Measurements from ENCODE around the gene TRIP13.
"Not testable (repeated sequence)": the region's sequence is repeated elsewhere in the genome, so short reads cannot be mapped to it uniquely, and the experiment has no call there.

TRIP13 gene, protein sequence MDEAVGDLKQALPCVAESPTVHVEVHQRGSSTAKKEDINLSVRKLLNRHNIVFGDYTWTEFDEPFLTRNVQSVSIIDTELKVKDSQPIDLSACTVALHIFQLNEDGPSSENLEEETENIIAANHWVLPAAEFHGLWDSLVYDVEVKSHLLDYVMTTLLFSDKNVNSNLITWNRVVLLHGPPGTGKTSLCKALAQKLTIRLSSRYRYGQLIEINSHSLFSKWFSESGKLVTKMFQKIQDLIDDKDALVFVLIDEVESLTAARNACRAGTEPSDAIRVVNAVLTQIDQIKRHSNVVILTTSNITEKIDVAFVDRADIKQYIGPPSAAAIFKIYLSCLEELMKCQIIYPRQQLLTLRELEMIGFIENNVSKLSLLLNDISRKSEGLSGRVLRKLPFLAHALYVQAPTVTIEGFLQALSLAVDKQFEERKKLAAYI

DNA sequence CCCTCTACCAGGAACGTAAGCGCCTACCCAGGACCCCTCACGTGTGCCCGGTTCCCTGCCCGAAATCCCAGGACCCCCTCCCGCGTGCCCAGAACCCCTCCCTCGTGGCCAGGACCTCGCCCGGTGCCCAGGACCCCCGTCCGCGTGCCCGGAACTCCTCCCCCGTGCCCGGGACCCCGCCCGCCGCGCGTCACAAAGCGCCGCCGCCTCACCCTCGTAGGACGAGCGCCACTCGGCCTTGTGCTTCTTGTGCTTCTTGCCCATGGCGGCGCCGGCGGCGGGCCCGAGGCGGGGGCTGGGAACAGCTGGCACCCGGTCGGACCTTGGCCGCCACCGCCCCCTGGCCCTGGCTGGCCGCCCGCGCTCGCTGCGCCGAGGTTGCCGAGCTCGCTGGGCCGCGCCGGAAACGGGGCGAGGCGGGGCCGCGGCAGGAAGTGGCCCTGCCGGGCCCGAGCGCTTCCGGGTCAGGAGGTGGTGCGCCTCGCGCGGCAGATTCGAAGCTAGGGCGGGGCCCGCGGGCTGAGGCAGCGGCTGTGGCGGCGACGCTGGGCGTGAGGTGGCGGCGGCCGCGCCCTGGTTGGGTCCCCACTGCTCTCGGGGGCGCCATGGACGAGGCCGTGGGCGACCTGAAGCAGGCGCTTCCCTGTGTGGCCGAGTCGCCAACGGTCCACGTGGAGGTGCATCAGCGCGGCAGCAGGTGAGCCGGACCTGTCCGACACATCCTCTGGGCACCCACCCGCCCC, at the start of gene TRIP13, which contains the start of gene BRD9:
TSS of gene TRIP13 (plus strand) at position 491 of the 743 bp plus-strand sequence. CDS start at position 606, 115 bp downstream.
TSS of gene BRD9 (minus strand) at position 408 of the 743 bp plus-strand sequence. CDS start at position 264, 144 bp downstream.
- peak; percentile 77 for DNase-seq

DNA sequence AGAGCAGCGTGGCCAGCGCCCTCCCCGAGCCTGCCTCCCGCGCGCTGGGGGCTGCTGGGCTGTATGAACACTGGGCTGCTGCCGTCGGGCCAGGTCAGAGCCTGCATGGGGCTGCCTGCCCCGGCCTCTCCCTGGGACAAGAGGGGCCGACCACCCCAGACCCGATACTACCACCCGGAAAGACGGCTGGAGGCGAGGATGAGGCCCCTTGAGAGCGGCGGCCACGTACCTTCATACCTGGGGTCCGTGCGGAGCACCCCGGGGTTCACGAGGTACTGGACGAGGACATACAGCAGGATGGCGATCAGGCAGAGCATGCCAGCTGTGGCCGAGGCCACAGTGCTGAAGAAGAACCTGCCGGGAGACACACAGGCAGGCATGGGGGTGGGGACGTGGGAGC, 49.3 kb upstream of the TRIP13 start:
- not testable (repeated sequence) for DNase-seq

DNA sequence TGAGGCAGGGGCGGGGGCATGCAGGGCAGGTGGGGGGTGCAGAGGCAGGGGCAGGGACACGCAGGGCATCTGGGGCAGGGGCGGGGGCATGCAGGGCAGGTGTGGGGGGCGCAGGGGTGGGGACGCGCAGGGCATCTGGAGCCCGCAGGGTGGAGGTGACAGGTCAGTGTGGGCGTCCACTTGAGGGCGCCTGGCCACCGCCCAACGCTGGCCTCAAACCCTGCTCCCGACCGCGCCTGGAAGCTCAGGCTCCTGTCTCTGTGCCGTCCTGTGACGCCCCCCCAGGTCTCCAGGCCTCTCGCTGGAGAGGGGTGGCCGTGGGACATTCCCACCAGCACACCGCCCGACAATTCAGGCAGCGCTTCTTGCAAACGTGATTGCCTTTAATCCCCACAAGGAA, 48.8 kb upstream of the TRIP13 start:
- not testable (repeated sequence) for DNase-seq

DNA sequence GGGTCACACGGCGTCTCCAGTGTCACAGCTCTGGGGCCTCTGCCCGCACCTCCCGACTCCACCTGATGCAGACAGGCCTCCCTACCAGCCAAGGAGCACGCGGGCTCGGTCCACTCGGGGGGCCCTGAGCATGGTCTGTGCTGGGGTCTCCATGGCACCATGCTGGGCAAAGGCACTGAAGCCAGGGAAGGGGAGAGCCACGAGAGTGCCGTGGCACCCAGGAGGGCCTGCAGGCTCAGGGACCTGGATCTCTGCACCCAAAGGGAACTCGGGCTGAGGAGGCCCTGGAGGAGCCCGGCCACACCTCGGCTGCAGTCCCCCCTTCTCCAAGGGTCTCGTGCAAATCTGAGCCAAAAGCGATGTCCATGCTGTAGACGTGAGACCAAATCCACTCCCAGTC, 48.3 kb upstream of the TRIP13 start:
- DNase-seq: not testable (repeated sequence)

DNA sequence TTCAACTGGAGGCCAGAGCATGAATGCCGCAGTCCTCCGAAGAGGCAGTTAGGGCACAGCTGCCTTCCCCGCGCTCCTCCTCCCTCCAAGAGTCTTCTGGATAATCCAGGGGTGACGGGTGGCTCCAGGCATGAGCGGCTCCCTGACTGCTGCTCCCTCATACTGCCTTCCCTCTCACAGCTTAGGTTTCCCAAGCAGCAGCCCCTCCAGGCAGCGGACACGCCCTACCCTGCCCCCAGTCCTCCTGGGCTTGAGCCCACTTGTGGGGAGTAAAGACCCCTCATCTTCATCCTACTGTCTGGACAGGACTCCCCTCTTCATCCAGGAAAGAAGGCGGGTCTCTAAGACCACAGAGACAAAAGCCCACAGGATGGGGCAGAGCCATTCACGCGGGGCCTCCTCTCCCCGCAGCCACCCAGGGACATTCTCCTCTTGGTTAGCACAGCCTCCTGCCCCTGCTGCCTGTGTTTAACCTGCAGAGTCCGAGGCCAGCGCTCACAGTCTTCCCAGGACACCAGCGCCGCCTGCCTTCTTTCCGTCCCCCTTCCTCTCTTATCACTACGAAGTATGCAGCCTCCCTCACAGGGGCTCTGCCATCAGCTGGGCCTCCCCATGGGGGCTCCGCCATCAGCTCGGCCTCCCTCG, 47.5 kb upstream of the TRIP13 start:
- not testable (repeated sequence) for DNase-seq

DNA sequence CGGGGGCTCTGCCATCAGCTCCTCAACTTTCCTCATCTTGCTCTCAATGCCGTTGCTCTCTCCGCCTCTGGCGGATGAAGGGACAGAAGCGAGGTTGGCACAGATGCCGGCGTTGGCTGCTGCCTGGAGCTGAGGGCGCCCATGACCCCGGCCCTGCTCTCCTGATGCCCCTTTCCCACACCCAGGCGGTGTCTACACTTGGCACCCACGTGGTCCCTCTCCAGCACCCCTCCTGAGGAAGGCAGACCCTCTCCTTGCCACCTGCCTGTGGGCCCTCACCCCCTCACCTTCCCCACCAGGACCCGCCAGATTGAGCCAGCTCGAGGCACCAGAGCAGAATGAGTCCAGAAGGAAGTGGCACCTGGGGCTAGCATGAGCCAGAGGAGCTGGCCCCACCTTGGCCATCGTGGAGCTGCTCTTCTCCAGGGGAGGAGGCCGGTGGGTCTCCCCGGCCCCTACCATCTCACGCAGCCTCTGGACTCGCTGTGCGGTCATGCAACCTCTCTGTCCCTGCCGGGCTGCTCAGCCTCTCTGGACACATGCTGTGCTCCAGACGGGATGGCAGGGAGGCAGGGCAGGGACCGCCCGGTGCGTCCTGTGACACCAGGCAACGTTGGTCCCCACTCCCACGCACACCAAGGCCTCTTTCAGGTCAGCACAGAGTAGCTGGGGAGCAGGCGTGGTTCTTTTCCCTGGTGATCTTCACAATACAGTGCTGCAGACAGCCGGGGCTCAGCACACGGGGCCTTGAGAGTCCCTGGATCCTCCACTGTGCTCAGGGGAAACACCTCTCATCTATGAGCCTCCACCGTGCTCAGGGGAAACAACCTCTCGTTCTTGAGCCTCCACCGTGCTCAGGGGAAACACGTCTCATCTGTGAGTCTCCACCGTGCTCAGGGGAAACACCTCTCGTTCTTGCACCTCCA, 46.7 kb upstream of the TRIP13 start:
- not testable (repeated sequence) for DNase-seq

DNA sequence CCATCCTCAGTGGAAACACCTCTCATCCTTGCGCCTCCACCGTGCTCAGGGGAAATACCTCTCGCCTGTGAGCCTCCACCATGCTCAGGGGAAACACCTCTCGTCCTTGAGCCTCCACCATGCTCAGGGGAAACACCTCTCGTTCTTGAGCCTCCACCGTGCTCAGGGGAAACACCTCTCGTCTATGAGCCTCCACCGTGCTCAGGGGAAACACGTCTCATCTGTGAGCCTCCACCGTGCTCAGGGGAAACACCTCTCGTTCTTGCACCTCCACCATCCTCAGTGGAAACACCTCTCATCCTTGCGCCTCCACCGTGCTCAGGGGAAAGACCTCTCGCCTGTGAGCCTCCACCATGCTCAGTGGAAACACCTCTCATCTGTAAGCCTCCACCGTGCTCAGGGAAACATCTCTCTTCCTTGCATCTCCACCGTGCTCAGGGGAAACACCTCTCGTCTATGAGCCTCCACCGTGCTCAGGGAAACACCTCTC, 46.0 kb upstream of the TRIP13 start:
- not testable (repeated sequence) for DNase-seq

DNA sequence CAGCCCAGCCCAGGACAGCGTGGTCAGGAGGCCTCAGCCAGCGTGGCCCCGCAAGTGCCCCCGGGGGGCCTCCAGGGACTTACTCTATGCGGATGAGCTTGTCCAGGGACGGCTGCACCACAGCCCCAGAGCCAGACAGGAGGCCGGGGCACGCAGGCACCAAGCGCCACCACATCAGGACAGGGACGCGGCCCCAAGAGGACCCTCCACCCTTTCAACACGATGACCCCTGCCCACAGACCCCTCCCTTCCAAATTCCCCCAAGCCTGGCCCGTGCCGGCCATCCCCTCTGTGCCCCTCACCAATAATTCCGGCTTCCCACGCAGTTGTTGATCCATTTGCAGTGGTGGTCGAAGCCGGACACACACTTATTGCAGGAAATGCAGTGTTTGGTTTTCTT, 45.5 kb upstream of the TRIP13 start:
- DNase-seq: not testable (repeated sequence)

DNA sequence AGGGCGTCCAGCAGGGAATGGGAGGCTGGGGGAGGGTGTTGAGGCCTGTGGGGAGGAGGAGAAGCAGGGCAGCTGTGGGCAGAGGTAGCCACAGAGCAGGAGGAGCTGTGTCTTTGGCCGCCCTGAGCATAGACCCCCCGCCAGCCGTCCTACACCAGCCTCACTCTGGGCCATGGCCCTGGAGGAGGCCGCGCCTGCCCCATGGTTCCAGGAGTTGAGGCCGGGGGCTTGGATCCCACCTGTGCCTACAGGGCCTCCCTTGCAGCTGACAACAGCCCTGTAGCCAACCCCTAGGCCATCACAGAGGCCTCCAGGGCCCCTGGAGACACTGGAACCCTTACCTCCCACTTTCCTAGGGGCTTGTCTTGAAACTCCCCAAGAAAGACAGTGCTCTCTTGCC, 44.9 kb upstream of the TRIP13 start:
- not testable (repeated sequence) for DNase-seq

DNA sequence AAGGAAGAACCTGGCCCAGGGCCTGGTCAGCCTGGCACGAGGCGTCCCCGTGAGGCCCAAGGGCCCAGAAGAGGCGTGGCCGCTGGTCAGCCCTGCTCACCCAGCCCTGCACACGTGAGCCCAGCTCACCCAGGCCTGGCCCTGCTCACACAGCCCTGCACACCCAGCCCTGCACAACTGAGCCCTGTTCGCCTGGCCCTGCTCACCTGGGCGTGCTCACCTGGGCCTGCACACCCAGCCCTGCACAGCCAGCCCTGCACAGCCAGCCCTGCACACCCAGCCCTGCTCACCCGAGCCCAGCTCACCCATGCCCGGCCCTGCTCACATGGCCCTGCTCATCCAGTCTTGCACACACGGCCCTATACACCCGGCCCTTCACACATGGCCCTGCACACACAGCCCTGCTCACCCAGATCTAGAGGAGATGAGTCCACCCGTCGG, 44.0 kb upstream of the TRIP13 start:
- no peak for DNase-seq

DNA sequence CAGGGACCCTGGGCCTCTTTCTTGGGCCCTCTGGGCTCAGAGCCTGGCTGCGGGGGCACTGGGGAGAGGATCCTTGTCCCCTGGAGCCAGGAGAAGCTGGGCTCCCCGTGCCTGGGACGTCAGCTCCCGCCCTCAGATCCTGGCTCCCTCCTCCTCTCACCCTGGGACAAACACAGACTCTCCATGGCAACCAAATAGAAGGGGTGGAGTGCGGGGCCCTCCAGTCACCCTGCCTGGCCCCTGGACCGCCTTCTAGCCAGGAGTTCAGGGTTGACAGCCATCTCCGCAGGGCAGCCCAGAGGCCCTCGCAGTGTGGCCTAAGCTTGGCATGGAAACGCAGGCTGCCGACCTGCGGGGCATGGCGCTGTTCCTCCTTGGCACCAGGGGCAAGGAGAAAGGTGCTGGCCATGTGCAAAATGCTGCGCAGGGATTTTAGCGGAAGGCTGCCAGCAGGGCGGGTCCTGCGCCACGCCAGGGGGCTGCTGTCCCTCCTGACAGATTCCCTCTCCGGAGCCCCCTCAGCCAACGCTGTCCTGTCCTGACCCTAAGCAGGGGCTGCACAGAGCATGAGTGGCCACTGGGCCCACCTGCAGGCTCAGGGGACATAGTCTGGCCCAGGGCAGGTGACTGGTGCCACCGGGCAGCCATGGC, 42.9 kb upstream of the TRIP13 start:
- DNase-seq: no peak

DNA sequence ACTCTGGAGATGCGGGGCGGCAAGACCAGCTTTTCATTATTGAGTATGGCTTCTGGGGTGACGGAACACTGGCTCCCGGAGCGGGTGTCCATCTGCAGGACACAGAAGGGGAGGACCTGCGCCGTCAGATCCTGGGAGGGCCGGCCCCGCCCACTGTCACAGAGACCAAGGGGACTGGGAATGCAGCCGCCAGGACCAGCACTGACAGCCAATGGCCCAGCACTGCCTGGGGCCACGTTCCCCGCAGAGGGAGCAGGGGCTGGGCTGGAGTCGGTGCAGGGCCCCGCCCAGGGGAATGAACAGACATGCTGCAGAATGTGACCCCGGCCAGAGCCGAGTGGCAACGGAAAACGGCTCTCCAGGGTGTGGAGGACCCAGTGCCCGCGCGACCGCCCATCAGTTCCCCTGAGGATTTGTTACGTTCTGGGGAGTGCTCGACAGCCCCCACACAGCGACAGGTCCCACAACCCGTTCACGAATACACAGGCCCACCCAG, 42.1 kb upstream of the TRIP13 start, which contains the start of gene ZDHHC11:
TSS of gene ZDHHC11 (minus strand) at position 476 of the 496 bp plus-strand sequence. CDS start at position 92, 384 bp downstream.
- no peak for DNase-seq

DNA sequence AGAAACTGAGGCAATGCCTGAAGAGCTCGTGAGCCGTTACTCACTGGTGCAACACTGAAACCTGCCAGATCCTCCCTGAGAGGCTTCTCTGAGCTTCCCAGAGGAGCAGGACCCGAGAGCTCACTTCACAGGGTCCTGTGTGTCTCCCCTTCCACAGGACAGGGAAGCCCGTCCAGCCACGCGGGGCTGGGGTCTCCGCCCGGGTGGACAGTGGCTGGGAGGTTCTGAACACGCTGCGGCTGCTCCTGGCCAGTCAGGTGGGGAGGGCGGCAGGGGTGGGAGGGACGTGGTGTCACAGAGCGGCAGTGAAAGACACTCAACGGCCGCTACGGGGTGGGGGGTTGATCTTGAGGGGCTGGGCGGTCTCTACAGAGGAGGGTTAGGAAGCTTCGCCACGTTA, 41.6 kb upstream of the TRIP13 start:
- no peak for DNase-seq

DNA sequence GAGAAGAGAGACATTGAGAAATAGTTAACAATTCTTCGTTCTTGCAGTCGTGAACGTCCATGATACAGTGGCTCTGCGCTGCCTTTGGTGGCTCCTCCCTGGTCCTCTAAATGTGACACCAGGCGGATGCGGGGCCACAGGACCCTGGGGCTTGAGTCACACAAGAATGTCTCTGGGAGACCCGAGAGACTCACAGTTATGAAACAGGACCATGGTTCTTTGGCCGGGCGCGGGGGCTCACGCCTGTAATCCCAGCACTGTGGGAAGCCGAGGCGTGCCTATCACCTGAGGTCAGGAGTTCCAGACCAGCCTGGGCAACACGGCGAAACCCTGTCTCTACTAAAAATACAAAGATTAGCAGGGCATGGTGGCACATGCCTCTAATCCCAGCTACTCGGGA, 41.1 kb upstream of the TRIP13 start:
- no peak for DNase-seq

DNA sequence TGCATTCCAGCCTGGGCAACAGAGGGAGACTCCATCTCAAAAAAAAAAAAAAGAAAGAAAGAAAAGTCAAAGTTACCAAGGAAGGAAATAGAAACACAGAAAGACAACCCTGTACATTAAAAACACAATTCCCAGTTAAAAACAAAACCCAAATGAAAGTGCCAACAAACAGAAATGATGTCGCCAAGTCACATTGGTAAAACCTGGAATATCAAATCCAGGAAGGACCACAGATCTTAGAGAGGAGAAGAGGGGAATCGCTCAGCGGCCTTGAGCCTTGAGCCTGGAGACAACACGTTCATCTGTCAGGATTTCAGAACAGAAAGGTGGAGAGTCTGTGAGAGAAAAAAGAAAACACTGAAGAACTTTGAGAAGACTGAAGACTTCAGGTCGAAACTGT, 40.7 kb upstream of the TRIP13 start:
- no peak for DNase-seq

DNA sequence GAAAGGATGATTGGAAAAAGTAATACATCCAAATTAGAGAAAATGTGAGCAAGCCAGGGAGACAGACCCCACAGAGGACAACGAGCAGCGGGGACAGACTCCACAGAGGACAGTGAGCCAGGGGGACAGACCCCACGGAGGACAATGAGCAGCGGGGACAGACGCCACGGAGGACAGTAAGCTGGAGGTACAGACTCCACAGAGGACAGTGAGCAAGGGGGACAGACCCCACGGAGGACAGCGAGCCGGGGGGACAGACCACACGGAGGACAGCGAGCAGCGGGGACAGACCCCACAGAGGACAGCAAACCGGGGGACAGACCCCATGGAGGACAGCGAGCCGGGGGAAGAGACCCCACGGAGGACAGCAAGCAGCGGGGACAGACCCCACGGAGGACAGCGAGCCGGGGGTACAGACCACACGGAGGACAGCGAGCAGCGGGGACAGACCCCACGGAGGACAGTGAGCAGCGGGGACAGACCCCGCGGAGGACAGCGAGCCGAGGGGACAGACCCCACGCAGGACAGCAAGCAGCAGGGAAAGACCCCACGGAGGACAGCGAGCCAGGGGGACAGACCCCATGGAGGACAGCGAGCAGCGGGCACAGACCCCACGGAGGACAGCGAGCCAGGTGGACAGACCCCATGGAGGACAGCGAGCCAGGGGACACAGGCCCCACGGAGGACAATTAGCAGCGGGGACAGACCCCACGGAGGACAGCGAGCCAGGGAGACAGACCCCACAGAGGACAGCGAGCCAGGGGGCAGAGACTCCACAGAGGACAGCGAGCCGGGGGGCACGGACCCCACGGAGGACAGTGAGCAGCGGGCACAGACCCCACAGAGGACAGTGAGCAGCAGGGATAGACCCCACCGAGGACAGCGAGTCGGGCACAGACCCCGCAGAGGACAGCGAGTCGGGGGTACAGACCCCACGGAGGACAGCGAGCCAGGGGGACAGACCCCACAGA, 40.0 kb upstream of the TRIP13 start:
- no peak for DNase-seq

DNA sequence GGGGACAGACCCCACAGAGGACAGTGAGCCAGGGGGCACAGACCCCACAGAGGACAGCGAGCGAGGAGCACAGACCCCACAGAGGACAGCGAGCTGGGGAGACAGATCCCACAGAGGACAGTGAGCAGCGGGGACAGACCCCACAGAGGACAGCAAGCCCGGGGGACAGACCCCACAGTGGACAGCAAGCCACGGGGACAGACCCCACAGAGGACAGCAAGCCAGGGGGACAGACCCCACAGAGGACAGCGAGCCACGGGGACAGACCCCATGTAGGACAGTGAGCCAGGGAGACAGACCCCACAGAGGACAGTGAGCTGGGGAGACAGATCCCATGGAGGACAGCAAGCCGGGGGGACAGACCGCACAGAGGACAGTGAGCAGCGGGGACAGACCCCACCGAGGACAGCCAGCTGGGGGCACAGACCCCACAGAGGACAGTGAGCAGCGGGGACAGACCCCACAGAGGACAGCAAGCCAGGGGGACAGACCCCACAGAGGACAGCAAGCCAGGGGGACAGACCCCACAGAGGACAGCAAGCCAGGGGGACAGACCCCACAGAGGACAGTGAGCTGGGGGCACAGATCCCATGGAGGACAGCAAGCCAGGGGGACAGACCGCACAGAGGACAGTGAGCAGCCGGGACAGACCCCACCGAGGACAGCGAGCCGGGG, 39.1 kb upstream of the TRIP13 start:
- DNase-seq: not testable (repeated sequence)

DNA sequence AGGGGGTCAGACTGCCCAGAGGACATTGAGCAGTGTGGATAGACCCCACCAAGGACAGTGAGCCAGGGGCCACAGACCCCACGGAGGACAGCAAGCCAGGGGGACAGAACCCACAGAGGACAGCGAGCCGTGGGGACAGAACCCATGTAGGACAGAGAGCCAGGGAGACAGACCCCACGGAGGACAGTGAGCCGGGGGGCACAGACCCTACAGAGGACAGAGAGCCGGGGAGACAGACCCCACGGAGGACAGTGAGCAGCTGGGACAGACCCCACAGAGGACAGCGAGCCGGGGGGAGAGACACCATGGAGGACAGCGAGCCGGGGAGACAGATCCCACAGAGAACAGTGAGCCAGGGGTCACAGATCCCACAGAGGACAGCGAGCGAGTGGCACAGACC, 38.5 kb upstream of the TRIP13 start:
- no peak for DNase-seq

Measured in NCI-H2029 (cell line).